Muscle layer of duodenum (tissue), 2 donors: ENCODE measurements around the gene PRR14L.
"Not testable (repeated sequence)": the region's sequence is repeated elsewhere in the genome, so short reads cannot be mapped to it uniquely, and the experiment has no call there.

Experiments used
- H3K27ac ChIP-seq: one replicate; pipeline ENCODE4 v1.7.0; 2013; ENCODE audit warnings: mild to moderate bottlenecking, low read length
- H3K27me3 ChIP-seq: one replicate; pipeline ENCODE4 v1.7.0; 2013; ENCODE audit warnings: low read depth, mild to moderate bottlenecking, control low read depth, low read length
- H3K36me3 ChIP-seq, 2 donors: one replicate each; pipeline ENCODE4 v1.7.0; 2013; ENCODE audit warnings: low read length in 2 of 2, control low read depth in 1 of 2, mild to moderate bottlenecking in 1 of 2; ENCODE audit not compliant: insufficient read depth in 2 of 2, control insufficient read depth in 1 of 2
- H3K4me1 ChIP-seq, 2 donors: one replicate each; pipeline ENCODE4 v1.7.0; 2013; ENCODE audit warnings: low read length in 2 of 2, mild to moderate bottlenecking in 2 of 2, control low read depth in 1 of 2, moderate library complexity in 1 of 2; ENCODE audit not compliant: insufficient read depth in 2 of 2, control insufficient read depth in 1 of 2
- H3K4me3 ChIP-seq, 2 donors: one replicate each; pipeline ENCODE4 v1.7.0; 2013; ENCODE audit warnings: low read length in 2 of 2, low read depth in 1 of 2, mild to moderate bottlenecking in 1 of 2
- H3K9me3 ChIP-seq, 2 donors: one replicate each; pipeline ENCODE4 v1.7.0; 2013; ENCODE audit warnings: low read length in 2 of 2, control low read depth in 1 of 2, mild to moderate bottlenecking in 1 of 2; ENCODE audit not compliant: control insufficient read depth in 1 of 2
- donor health status: healthy.

PRR14L gene

DNA sequence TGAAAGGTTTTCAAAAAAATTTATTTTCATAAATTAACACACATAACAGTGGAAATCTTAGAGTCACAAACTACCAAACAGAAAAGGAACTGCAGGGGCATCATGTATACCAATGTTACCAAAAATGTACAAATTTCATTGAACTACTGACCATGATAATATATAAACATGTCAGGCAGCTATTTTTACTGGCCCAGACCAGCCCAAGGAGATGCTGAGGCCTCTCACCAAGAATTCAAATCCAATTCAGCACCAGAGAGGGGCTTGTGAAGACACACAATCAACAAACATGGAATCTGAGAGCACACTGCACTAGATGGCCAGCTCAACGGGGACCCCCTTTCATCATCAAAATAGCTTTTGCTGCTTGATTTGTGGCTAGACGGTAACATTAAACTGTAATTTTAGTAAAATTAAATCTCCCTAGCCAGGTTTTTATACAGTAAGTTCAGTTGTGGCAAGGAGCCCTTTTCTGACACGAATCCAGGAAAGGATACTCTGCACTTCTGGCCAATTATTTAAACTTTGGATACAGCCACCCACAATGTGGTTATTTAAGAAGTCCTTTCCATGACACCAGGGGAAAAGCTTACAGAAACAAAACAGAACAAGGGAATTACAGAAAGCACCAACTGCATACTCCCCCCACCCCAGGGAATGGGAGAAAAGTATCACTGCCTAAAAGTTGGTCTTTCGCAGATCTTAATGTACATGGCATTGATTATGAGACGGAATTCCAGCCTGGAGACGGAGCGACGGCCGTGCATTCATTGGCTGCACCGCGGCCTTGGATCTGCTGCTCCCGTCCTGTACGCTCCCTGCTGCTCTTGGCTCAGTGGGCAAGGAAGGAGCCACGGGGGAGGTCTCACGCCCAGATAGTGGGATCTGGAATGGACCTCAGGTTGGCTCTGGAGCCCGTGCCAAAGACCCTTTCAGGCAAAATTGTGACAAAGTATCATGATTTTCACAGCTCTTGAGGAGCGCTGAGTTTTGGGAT lies 68.3 kb downstream of the PRR14L start:
- Histone ChIP-seq H3K27ac (peak overlapping the region; percentile 12), H3K9me3 (no peaks in the 10 kb centered on the region), H3K27me3 (no peaks in the 10 kb centered on the region), H3K36me3 (peaks cover 22 to 30% of the 10 kb centered on the region in 2 donors), H3K4me3 (no peak overlapping the region), H3K4me1 (peaks cover 0 to 7% of the 10 kb centered on the region in 2 donors)

- Histone ChIP-seq H3K27me3 (no peaks in the 10 kb centered on the region), H3K4me3 (no peak overlapping the region), H3K9me3 (no peaks in the 10 kb centered on the region), H3K27ac (no peak overlapping the region), H3K36me3 (peaks cover 20 to 25% of the 10 kb centered on the region in 2 donors), H3K4me1 (peaks cover 0 to 7% of the 10 kb centered on the region in 2 donors)
Observed at GRCh38 chr22:31680861-31681341, 69.0 kb downstream of the PRR14L start.

DNA sequence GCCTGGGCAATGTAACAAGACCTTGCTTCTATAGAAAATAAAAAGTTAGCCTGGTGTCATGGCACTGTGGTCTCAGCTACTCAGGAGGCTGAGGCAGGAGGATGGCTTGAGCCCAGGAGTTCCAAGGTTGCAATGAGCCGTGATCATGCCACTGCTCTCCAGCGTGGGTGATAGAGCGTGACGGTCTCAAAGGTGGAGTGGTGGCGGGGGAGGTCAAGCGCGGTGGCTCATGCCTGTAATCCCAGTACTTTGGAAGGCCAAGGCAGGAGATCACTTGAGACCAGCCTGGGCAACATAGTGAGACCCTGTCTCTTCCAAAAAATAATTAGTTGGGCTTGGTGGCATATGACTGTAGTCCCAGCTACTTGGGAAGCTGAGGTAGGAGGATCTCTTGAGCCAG lies 71.2 kb downstream of the PRR14L start:
- H3K36me3 ChIP-seq = peaks cover 2 to 4% of the 10 kb centered on the region in 2 donors
- peaks cover 0 to 7% of the 10 kb centered on the region in 2 donors for H3K4me1 ChIP-seq
- no peak overlapping the region for H3K4me3 ChIP-seq
- no peaks in the 10 kb centered on the region for H3K9me3 ChIP-seq
- no peaks in the 10 kb centered on the region for H3K27me3 ChIP-seq
- no peak overlapping the region for H3K27ac ChIP-seq

DNA sequence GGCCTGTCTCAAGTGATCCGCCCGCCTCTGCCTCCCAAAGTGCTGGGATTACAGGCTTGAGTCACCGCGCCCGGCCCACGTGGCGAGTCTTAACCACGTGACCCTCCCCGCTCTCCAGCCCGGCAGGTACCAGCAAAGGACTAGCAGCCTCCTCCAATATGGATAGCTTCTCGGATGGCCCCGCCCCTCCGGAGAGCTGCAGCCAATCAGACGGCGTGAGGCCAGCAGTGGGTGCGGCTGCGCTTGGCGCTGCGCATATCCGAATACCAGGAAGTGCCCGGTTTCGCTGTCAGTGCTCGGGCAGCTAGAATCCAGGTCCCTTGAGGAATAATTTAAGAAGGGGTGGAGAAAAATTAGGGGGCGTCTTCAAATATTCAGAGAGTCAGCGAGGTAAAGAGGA lies 73.2 kb downstream of the PRR14L start:
- H3K4me1 ChIP-seq = peaks cover 0 to 4% of the 10 kb centered on the region in 2 donors
- H3K27ac ChIP-seq = peak overlapping the region; percentile 72
- no peaks in the 10 kb centered on the region for H3K27me3 ChIP-seq
- H3K36me3 ChIP-seq = no peaks in the 10 kb centered on the region
- no peaks in the 10 kb centered on the region for H3K9me3 ChIP-seq
- H3K4me3 ChIP-seq = peak overlapping the region; percentile 63 to 83

- H3K4me1 ChIP-seq, H3K27ac ChIP-seq, H3K9me3 ChIP-seq, H3K27me3 ChIP-seq, H3K36me3 ChIP-seq, H3K4me3 ChIP-seq: not testable (repeated sequence)
Observed at GRCh38 chr22:31674219-31674618, 75.7 kb downstream of the PRR14L start.

DNA sequence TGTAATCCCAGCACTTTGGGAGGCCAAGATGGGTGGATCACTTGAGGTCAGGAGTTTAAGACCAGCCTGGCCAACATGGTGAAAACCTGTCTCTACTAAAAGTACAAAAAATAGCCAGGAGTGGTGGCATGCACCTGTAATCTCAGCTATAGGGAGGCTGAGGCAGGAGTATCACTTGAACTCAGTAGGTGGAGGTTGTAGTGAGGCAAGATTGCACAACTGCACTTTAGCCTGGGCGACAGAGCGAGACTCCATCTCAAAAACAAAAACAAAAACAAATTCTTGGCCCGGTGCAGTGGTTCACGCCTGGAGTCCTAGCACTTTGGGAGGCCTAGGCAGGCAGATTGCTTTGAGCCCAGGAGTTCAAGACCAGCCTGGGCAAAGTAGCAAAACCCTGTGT lies 81.1 kb downstream of the PRR14L start:
- not testable (repeated sequence) for H3K4me1 ChIP-seq, H3K27me3 ChIP-seq, H3K27ac ChIP-seq

DNA sequence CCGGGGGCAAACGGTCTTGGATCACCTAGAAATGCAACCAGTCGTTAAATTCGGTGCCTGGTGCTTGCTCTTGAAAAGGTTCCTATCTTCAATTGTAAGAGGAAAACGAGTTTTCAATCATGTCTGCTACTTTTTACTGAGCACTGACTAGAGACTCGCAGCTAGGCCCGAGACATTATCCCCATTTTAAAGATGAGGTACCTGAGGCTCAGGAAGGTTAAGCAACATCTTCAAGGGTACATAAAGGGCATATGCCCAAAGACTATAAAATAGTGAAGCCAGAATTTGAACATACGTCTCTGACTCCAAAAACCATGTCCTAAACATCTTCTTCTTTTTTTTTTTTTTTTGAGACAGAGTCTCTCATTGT lies 87.3 kb downstream of the PRR14L start:
- Histone ChIP-seq H3K27me3 (no peaks in the 10 kb centered on the region), H3K9me3 (no peaks in the 10 kb centered on the region), H3K27ac (peak overlapping the region; percentile 93), H3K4me3 (peak overlapping the region; percentile 96 to 100), H3K4me1 (peaks cover 0 to 10% of the 10 kb centered on the region in 2 donors), H3K36me3 (no peaks in the 10 kb centered on the region)

More for the DNA sequence above, 81.1 kb downstream of the PRR14L start:
- not testable (repeated sequence) for H3K36me3 ChIP-seq, H3K9me3 ChIP-seq, H3K4me3 ChIP-seq

- peaks cover 0 to 10% of the 10 kb centered on the region in 2 donors for H3K4me1 ChIP-seq
- peak within 1 kb of the TSS; percentile 96 to 100 for H3K4me3 ChIP-seq
- H3K9me3 ChIP-seq = no peaks in the 10 kb centered on the region
- H3K36me3 ChIP-seq = no peaks in the 10 kb centered on the region
- H3K27ac ChIP-seq = peak within 1 kb of the TSS; percentile 93
- no peaks in the 10 kb centered on the region for H3K27me3 ChIP-seq
Observed at GRCh38 chr22:31661851-31662667, 87.9 kb downstream of the PRR14L start, which contains the start of gene PISD. Gene PISD (minus strand): TSS chr22:31662215. CDS start chr22:31662208, 7 bp downstream.

DNA sequence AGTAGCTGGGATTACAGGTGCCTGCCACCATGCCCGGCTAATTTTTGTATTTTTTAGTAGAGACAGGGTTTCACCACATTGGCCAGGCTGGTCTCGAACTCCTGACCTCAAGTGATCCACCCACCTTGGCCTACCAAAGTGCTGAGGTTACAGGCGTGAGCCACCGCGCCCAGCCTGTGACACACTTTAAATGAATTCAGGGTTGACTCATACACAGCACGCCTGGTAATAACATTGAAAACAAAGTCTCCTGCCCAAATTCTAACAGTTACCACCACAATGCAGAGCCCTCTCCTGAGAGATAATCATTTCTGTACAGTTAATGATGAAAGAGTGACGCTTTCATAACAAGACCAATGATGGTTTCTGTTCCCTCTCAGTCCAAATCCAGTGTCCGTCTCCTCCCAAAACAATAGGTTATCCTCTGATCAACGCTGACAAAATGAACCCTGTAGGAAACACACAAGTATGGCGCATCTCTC lies 89.0 kb downstream of the PRR14L start:
- not testable (repeated sequence) for H3K27me3 ChIP-seq, H3K36me3 ChIP-seq, H3K9me3 ChIP-seq
- peak overlapping the region; percentile 93 for H3K27ac ChIP-seq
- H3K4me3 ChIP-seq = peak overlapping the region; percentile 96 to 100
- peaks cover 0 to 10% of the 10 kb centered on the region in 2 donors for H3K4me1 ChIP-seq

GRCh38 chr22:31659246-31659645 lies 90.7 kb downstream of the PRR14L start:
- no peaks in the 10 kb centered on the region for H3K9me3 ChIP-seq
- H3K27ac ChIP-seq = no peak overlapping the region
- no peaks in the 10 kb centered on the region for H3K36me3 ChIP-seq
- no peak overlapping the region for H3K4me3 ChIP-seq
- no peaks in the 10 kb centered on the region for H3K27me3 ChIP-seq
- H3K4me1 ChIP-seq = peaks cover 0 to 10% of the 10 kb centered on the region in 2 donors

- Histone ChIP-seq H3K27ac (no peak overlapping the region), H3K4me1 (no peaks in the 10 kb centered on the region), H3K9me3 (no peaks in the 10 kb centered on the region), H3K4me3 (no peak overlapping the region), H3K27me3 (no peaks in the 10 kb centered on the region), H3K36me3 (peaks cover 3 to 7% of the 10 kb centered on the region in 2 donors)
Observed at GRCh38 chr22:31654408-31654807, 95.5 kb downstream of the PRR14L start.
